Neuronal stem cell (in vitro differentiated cells): ENCODE data around the gene PPP1R13L.

Source experiments
- DNase-seq: peaks from one replicate; pipeline ENCODE4 v3.0.0-alpha.2; 2013; ENCODE audit warnings: low spot score
- H2AFZ ChIP-seq: one replicate; pipeline ENCODE4 v1.6.1; 2013; ENCODE audit warnings: mild to moderate bottlenecking, low read length, inconsistent platforms
- H2AK5ac ChIP-seq: 2 replicates; pipeline ENCODE4 v1.6.1; 2013; ENCODE audit warnings: low read depth, mild to moderate bottlenecking, inconsistent platforms, low read length, moderate library complexity, mixed read lengths
- H2BK120ac ChIP-seq: 2 replicates; pipeline ENCODE4 v1.6.1; 2013; ENCODE audit warnings: low read depth, mild to moderate bottlenecking, inconsistent platforms, low read length, moderate library complexity, mixed read lengths
- H2BK12ac ChIP-seq: one replicate; pipeline ENCODE4 v1.6.1; 2013; ENCODE audit warnings: low read length, inconsistent platforms
- H2BK15ac ChIP-seq: 2 replicates; pipeline ENCODE4 v1.6.1; 2013; ENCODE audit warnings: mild to moderate bottlenecking, low read length, inconsistent platforms, mixed read lengths
- H2BK5ac ChIP-seq: one replicate; pipeline ENCODE4 v1.6.1; 2013; ENCODE audit warnings: inconsistent platforms, mild to moderate bottlenecking, low read length, moderate library complexity
- H3K14ac ChIP-seq: one replicate; pipeline ENCODE4 v1.6.1; 2013; ENCODE audit warnings: low read length, inconsistent platforms
- H3K18ac ChIP-seq: 2 replicates; pipeline ENCODE4 v1.6.1; 2013; ENCODE audit warnings: low read length, inconsistent platforms
- H3K23ac ChIP-seq: 2 replicates; pipeline ENCODE4 v1.6.1; 2013; ENCODE audit warnings: low read depth, mild to moderate bottlenecking, mixed read lengths, low read length, inconsistent platforms; ENCODE audit not compliant: poor library complexity
- H3K27ac ChIP-seq: replicated peaks from 3 replicates; pipeline ENCODE4 v1.5.1; 2013; ENCODE audit warnings: low read length, inconsistent platforms
- H3K27me3 ChIP-seq, 3 experiments: 2 replicates each; pipeline ENCODE4 v1.6.1; 2013; ENCODE audit warnings: low read length in 3 of 3, mild to moderate bottlenecking in 2 of 3, inconsistent platforms in 1 of 3, low read depth in 1 of 3, mixed read lengths in 1 of 3, moderate library complexity in 1 of 3; ENCODE audit not compliant: control insufficient read depth in 3 of 3, insufficient read depth in 3 of 3
- H3K36me3 ChIP-seq, 2 donors: replicated peaks in 1 of 2; 2 replicates each; pipeline ENCODE4 v1.6.1; 2013; ENCODE audit warnings: low read length in 2 of 2; ENCODE audit not compliant: control insufficient read depth in 2 of 2, insufficient read depth in 2 of 2
- H3K4ac ChIP-seq: 2 replicates; pipeline ENCODE4 v1.6.1; 2013; ENCODE audit warnings: inconsistent platforms, mild to moderate bottlenecking, low read length, moderate library complexity
- H3K4me1 ChIP-seq, 2 donors: 1 replicate in 1 of 2; 2 replicates in 1 of 2; pipeline ENCODE4 v1.6.1; 2013; ENCODE audit warnings: low read length in 2 of 2, low read depth in 1 of 2; ENCODE audit not compliant: control insufficient read depth in 2 of 2, insufficient read depth in 1 of 2
- H3K4me2 ChIP-seq: one replicate; pipeline ENCODE4 v1.6.1; 2013; ENCODE audit warnings: mild to moderate bottlenecking, low read length, inconsistent platforms; ENCODE audit not compliant: insufficient read depth, poor library complexity, severe bottlenecking
- H3K4me3 ChIP-seq, 2 donors: 2 replicates each; pipeline ENCODE4 v1.5.1; 2013; ENCODE audit warnings: low read length in 2 of 2, mild to moderate bottlenecking in 2 of 2, inconsistent platforms in 1 of 2, moderate library complexity in 1 of 2
- H3K79me1 ChIP-seq: one replicate; pipeline ENCODE4 v1.6.1; 2013; ENCODE audit warnings: low read depth, mild to moderate bottlenecking, inconsistent platforms, low read length, moderate library complexity
- H3K9ac ChIP-seq: one replicate; pipeline ENCODE4 v1.6.1; 2013; ENCODE audit warnings: mild to moderate bottlenecking, low read depth, low read length, inconsistent platforms; ENCODE audit not compliant: poor library complexity
- H3K9me3 ChIP-seq, 2 donors: replicated peaks in 1 of 2; 2 replicates each; pipeline versions ENCODE3 to v1.6.1; 2013; ENCODE audit warnings: low read length in 2 of 2, mild to moderate bottlenecking in 2 of 2, inconsistent platforms in 1 of 2, low read depth in 1 of 2, mixed read lengths in 1 of 2, moderate library complexity in 1 of 2; ENCODE audit not compliant: control insufficient read depth in 2 of 2, insufficient read depth in 1 of 2
- H4K8ac ChIP-seq: one replicate; pipeline ENCODE4 v1.6.1; 2013; ENCODE audit warnings: low read depth, mild to moderate bottlenecking, inconsistent platforms, low read length, moderate library complexity
- H4K91ac ChIP-seq: one replicate; pipeline ENCODE4 v1.6.1; 2013; ENCODE audit warnings: low read length, low read depth, mild to moderate bottlenecking, inconsistent platforms; ENCODE audit not compliant: poor library complexity
- WGBS, 2 donors: extraction: QIAGEN DNeasy Blood & Tissue Kit; methylation state at CpG; one replicate each; pipeline ENCODE4 v1.1.7; 2013; ENCODE audit warnings: missing lambda C conversion rate in 2 of 2, mixed read lengths in 1 of 2; ENCODE audit not compliant: insufficient read length in 2 of 2, insufficient replicate concordance in 1 of 2; ENCODE audit errors: extremely low coverage in 2 of 2; 5-methylcytosine and 5-hydroxymethylcytosine counted together

PPP1R13L gene

GRCh38 chr19:45385392-45386221 lies 19.3 kb downstream of the PPP1R13L start:
- H3K9ac ChIP-seq: peak overlapping the region; percentile 77
- peaks cover 0 to 2% of the 10 kb centered on the region in 2 donors for H3K36me3 ChIP-seq
- no CpG with 5 or more reads among the region's 75 CpGs for WGBS, 2 donors
- no peak overlapping the region for H4K91ac ChIP-seq
- peak overlapping the region; percentile 71 for H3K14ac ChIP-seq
- H2BK12ac ChIP-seq: peak overlapping the region; percentile 58
- H4K8ac ChIP-seq: no peak overlapping the region
- peaks cover 0 to 21% (median 11%) of the 10 kb centered on the region in 3 experiments for H3K27me3 ChIP-seq
- H3K4ac ChIP-seq: peak overlapping the region; percentile 23
- no peaks in the 10 kb centered on the region for H3K79me1 ChIP-seq
- peak overlapping the region in 1 of 2 donors; percentile 2 for H3K4me3 ChIP-seq
- peak overlapping the region; percentile 65 for H2AFZ ChIP-seq
- H2AK5ac ChIP-seq: peak overlapping the region; percentile 94
- peak overlapping the region; percentile 89 for H3K23ac ChIP-seq
- H3K4me1 ChIP-seq: peaks cover 4 to 5% of the 10 kb centered on the region in 2 donors
- H3K27ac ChIP-seq: no peak overlapping the region
- peak overlapping the region; percentile 33 for H3K4me2 ChIP-seq
- H2BK15ac ChIP-seq: peak overlapping the region; percentile 89
- H3K18ac ChIP-seq: peak overlapping the region; percentile 91
- H3K9me3 ChIP-seq: peaks cover 0 to 1% of the 10 kb centered on the region in 2 donors
- H2BK120ac ChIP-seq: no peak overlapping the region
- no peak for DNase-seq
- no peak overlapping the region for H2BK5ac ChIP-seq

- no peak for DNase-seq
- peak overlapping the region; percentile 82 for H3K14ac ChIP-seq
- H2AFZ ChIP-seq: no peak overlapping the region
- no peak overlapping the region for H3K27ac ChIP-seq
- no peak overlapping the region for H3K4me3 ChIP-seq
- H3K18ac ChIP-seq: peak overlapping the region; percentile 85
- peak overlapping the region; percentile 66 for H3K4ac ChIP-seq
- H2BK5ac ChIP-seq: no peak overlapping the region
- peaks cover 4 to 5% of the 10 kb centered on the region in 2 donors for H3K4me1 ChIP-seq
- H2BK15ac ChIP-seq: peak overlapping the region; percentile 85
- H4K8ac ChIP-seq: no peak overlapping the region
- WGBS, 2 donors: no CpG with 5 or more reads among the region's 29 CpGs
- H3K36me3 ChIP-seq: no peaks in the 10 kb centered on the region
- H3K27me3 ChIP-seq: peaks cover 0 to 21% (median 11%) of the 10 kb centered on the region in 3 experiments
- H3K4me2 ChIP-seq: no peak overlapping the region
- peak overlapping the region; percentile 73 for H2BK12ac ChIP-seq
- H4K91ac ChIP-seq: no peak overlapping the region
- peak overlapping the region; percentile 84 for H2AK5ac ChIP-seq
- no peak overlapping the region for H3K9ac ChIP-seq
- no peaks in the 10 kb centered on the region for H3K79me1 ChIP-seq
- H2BK120ac ChIP-seq: no peak overlapping the region
- H3K23ac ChIP-seq: no peak overlapping the region
- H3K9me3 ChIP-seq: no peaks in the 10 kb centered on the region
Measured at GRCh38 chr19:45382426-45382825, 22.4 kb downstream of the PPP1R13L start.

- H2BK120ac ChIP-seq: no peak overlapping the region
- peaks cover 0 to 4% (median 2%) of the 10 kb centered on the region in 3 experiments for H3K27me3 ChIP-seq
- no peaks in the 10 kb centered on the region for H3K79me1 ChIP-seq
- H2BK15ac ChIP-seq: no peak overlapping the region
- no peaks in the 10 kb centered on the region for H3K9me3 ChIP-seq
- H3K4ac ChIP-seq: no peak overlapping the region
- H3K23ac ChIP-seq: no peak overlapping the region
- H2BK12ac ChIP-seq: no peak overlapping the region
- no peak overlapping the region for H3K9ac ChIP-seq
- no peak overlapping the region for H3K18ac ChIP-seq
- H3K36me3 ChIP-seq: no peaks in the 10 kb centered on the region
- no peak overlapping the region for H4K91ac ChIP-seq
- no peak overlapping the region for H4K8ac ChIP-seq
- no peak for DNase-seq
- no peak overlapping the region for H3K4me3 ChIP-seq
- no CpG with 5 or more reads among the region's 1 CpG for WGBS, 2 donors
- H2BK5ac ChIP-seq: no peak overlapping the region
- H3K4me2 ChIP-seq: no peak overlapping the region
- no peak overlapping the region for H3K27ac ChIP-seq
- H3K4me1 ChIP-seq: no peaks in the 10 kb centered on the region
- no peak overlapping the region for H2AK5ac ChIP-seq
- H3K14ac ChIP-seq: no peak overlapping the region
- no peak overlapping the region for H2AFZ ChIP-seq
Measured at GRCh38 chr19:45380107-45380506, 24.8 kb downstream of the PPP1R13L start.

GRCh38 chr19:45376045-45376724 lies 28.7 kb downstream of the PPP1R13L start:
- no peak overlapping the region for H4K8ac ChIP-seq
- H3K36me3 ChIP-seq: no peaks in the 10 kb centered on the region
- no peak overlapping the region for H2BK12ac ChIP-seq
- WGBS, 2 donors: no CpG with 5 or more reads among the region's 13 CpGs
- H3K27me3 ChIP-seq: no peaks in the 10 kb centered on the region
- H2AFZ ChIP-seq: peak overlapping the region; percentile 47
- no peak overlapping the region for H2BK15ac ChIP-seq
- no peak overlapping the region for H3K18ac ChIP-seq
- H3K9me3 ChIP-seq: no peaks in the 10 kb centered on the region
- H3K79me1 ChIP-seq: no peaks in the 10 kb centered on the region
- H2BK120ac ChIP-seq: no peak overlapping the region
- no peak overlapping the region for H3K4me2 ChIP-seq
- H3K23ac ChIP-seq: no peak overlapping the region
- H3K4me3 ChIP-seq: no peak overlapping the region
- H3K4ac ChIP-seq: no peak overlapping the region
- peaks cover 4 to 9% of the 10 kb centered on the region in 2 donors for H3K4me1 ChIP-seq
- H2AK5ac ChIP-seq: no peak overlapping the region
- no peak overlapping the region for H2BK5ac ChIP-seq
- no peak overlapping the region for H3K14ac ChIP-seq
- H3K9ac ChIP-seq: no peak overlapping the region
- H3K27ac ChIP-seq: peak overlapping the region; percentile 85
- H4K91ac ChIP-seq: no peak overlapping the region
- DNase-seq: peak; percentile 75
